Panc1 (cell line): ENCODE data around the gene AP3B1. TPM values are rescaled to one million over a fixed set of nuclear protein-coding genes. Genes with fewer than 3 reads are reported as not detected.

Experiments used
- ATAC-seq: fragments of 200-7000 bp; cut with Tn5 transposase; 2 replicates; pipeline ENCODE4 v1.9.1; 2020; ENCODE audit warnings: mild to moderate bottlenecking, moderate library complexity
- BruUV-seq: library from RNA; stranded (reverse); fragments of 400-500 nt; replicated peaks from 2 replicates; lab custom pipeline; 2021; lab: Mats Ljungman, UMichigan
- CTCF ChIA-PET: fragments of 300-600 bp; sonication (Branson Sonifier 250); formaldehyde crosslinking; loops from one replicate; lab custom pipeline; 2022; ENCODE audit warnings: antibody characterized with exemption; lab: Charles Lee
- POLR2A ChIA-PET: fragments of 300-600 bp; sonication (Branson Sonifier 250); formaldehyde crosslinking; loops from one replicate; lab custom pipeline; 2022; ENCODE audit warnings: antibody characterized with exemption; lab: Charles Lee
- DNase-seq: peaks from one replicate; pipeline ENCODE4 v3.0.0-alpha.2; 2010; ENCODE audit warnings: low read depth, low spot score
- H3K27ac ChIP-seq: 2 replicates; pipeline ENCODE4 v1.5.1; 2011; ENCODE audit warnings: mild to moderate bottlenecking, low read length, inconsistent platforms
- H3K27me3 ChIP-seq: fragments of 200-500 bp; sonication (Bioruptor generic); 2 replicates; pipeline ENCODE4 v1.6.0; 2014; ENCODE audit warnings: low read length, inconsistent platforms; ENCODE audit not compliant: control insufficient read depth, insufficient read depth
- H3K36me3 ChIP-seq: fragments of 200-500 bp; sonication (Bioruptor generic); 2 replicates; pipeline ENCODE4 v1.5.1; 2014; ENCODE audit warnings: inconsistent platforms, mild to moderate bottlenecking, low read length, moderate library complexity; ENCODE audit not compliant: control insufficient read depth, insufficient read depth
- H3K4me1 ChIP-seq: 2 replicates; pipeline ENCODE4 v1.5.1; 2011; ENCODE audit warnings: inconsistent platforms, mild to moderate bottlenecking, low read length, moderate library complexity; ENCODE audit not compliant: control insufficient read depth, insufficient read depth
- H3K4me3 ChIP-seq, 2 experiments: 2 replicates each; pipeline ENCODE4 v1.5.1; 2011 to 2012; ENCODE audit warnings: low read depth in 2 of 2, low read length in 2 of 2, mild to moderate bottlenecking in 2 of 2, inconsistent platforms in 1 of 2, moderate library complexity in 1 of 2
- H3K9me3 ChIP-seq: fragments of 200-500 bp; sonication (Bioruptor generic); 2 replicates; pipeline ENCODE4 v1.5.1; 2014; ENCODE audit warnings: low read depth, mild to moderate bottlenecking, inconsistent platforms, low read length, moderate library complexity; ENCODE audit not compliant: control insufficient read depth, insufficient read depth
- POLR2AphosphoS5 ChIP-seq: IDR thresholded peaks from 2 replicates; pipeline ENCODE4 v1.6.1; 2012; ENCODE audit warnings: mild to moderate bottlenecking, low read depth, low read length, moderate library complexity
- SIN3A ChIP-seq: IDR thresholded peaks from 2 replicates; pipeline ENCODE4 v1.6.1; 2012; ENCODE audit warnings: low read depth, mild to moderate bottlenecking, low read length, moderate library complexity, borderline replicate concordance; ENCODE audit not compliant: insufficient read depth
- TCF7L2 ChIP-seq: IDR thresholded peaks from 2 replicates; pipeline ENCODE4 v1.6.1; 2011; ENCODE audit warnings: mild to moderate bottlenecking, low read depth, low read length, inconsistent platforms
- in situ Hi-C: cut with HindIII; loops from 2 replicates; pipeline ENCODE4 v1.10.0; 2016; ENCODE audit warnings: low sequenced_read_pairs, low pct_unique_long_range_greater_than_20kb
- intact Hi-C: fragments of 100-400 bp; cut with micrococcal nuclease; formaldehyde crosslinking; loops from one replicate; pipeline ENCODE4 v1.10.0; 2022; ENCODE audit not compliant: unreplicated experiment
- total RNA-seq: library from RNA; stranded (reverse); gene quantifications from one replicate; pipeline ENCODE4 v1.2.1, GENCODE V29; 2021; ENCODE audit not compliant: unreplicated experiment
- TF ChIP-seq, protein P1 (sequence below), 2 experiments: IDR thresholded peaks; 2 replicates each; pipeline ENCODE4 v1.6.1; 2011 to 2012; ENCODE audit warnings: low read depth in 2 of 2, control low read depth in 1 of 2, low read length in 1 of 2, mild to moderate bottlenecking in 1 of 2, moderate library complexity in 1 of 2; ENCODE audit not compliant: insufficient read depth in 1 of 2
- TF ChIP-seq, protein P2 (sequence below): fragments of 450-650 bp; IDR thresholded peaks from 2 replicates; pipeline ENCODE4 v1.5.1; 2017; ENCODE audit warnings: mild to moderate bottlenecking

Gene AP3B1
- total RNA-seq, 1 experiment from 2014 or later = 55.4 TPM

DNA sequence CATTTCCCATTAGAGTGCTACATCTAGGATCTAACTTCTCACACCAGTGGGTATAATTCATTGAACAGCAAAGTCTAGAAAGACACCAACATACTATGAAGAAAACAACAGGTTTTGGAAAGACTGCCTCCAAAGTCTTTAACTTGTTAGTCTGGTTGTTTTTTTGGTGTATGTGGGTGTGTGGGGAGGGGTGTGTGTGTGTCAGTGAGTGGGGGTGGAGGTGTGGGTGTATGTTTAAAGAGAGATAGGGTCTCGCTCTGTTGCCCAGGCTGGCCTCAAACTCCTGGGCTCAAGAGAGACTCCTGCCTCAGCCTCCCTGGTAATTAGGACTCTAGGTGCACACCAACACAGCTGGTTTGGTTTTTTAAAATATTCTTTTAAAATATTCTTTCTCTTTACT is 59.7 kb downstream of the AP3B1 start:
- no peak overlapping the region for H3K4me3 ChIP-seq
- no peaks in the 10 kb centered on the region for H3K36me3 ChIP-seq
- DNase-seq (no peak), ATAC-seq (no peak)
- no TSS peak for BruUV-seq
- H3K9me3 ChIP-seq = no peaks in the 10 kb centered on the region
- in situ Hi-C loops = no loop called here
- POLR2A ChIA-PET = no interaction called here
- CTCF ChIA-PET = no interaction called here
- no peaks in the 10 kb centered on the region for H3K27me3 ChIP-seq
- intact Hi-C loops = no loop called here
- no peak overlapping the region for H3K27ac ChIP-seq
- no peaks in the 10 kb centered on the region for H3K4me1 ChIP-seq
- TF ChIP-seq, protein P1, sequence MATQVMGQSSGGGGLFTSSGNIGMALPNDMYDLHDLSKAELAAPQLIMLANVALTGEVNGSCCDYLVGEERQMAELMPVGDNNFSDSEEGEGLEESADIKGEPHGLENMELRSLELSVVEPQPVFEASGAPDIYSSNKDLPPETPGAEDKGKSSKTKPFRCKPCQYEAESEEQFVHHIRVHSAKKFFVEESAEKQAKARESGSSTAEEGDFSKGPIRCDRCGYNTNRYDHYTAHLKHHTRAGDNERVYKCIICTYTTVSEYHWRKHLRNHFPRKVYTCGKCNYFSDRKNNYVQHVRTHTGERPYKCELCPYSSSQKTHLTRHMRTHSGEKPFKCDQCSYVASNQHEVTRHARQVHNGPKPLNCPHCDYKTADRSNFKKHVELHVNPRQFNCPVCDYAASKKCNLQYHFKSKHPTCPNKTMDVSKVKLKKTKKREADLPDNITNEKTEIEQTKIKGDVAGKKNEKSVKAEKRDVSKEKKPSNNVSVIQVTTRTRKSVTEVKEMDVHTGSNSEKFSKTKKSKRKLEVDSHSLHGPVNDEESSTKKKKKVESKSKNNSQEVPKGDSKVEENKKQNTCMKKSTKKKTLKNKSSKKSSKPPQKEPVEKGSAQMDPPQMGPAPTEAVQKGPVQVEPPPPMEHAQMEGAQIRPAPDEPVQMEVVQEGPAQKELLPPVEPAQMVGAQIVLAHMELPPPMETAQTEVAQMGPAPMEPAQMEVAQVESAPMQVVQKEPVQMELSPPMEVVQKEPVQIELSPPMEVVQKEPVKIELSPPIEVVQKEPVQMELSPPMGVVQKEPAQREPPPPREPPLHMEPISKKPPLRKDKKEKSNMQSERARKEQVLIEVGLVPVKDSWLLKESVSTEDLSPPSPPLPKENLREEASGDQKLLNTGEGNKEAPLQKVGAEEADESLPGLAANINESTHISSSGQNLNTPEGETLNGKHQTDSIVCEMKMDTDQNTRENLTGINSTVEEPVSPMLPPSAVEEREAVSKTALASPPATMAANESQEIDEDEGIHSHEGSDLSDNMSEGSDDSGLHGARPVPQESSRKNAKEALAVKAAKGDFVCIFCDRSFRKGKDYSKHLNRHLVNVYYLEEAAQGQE (IDR thresholded peaks at IDR 0.05; ENCODE audit: insufficient read depth in 1 of 2, low read depth in 2 of 2, low read length in 1 of 2) = no peak
- TF ChIP-seq, protein P2, sequence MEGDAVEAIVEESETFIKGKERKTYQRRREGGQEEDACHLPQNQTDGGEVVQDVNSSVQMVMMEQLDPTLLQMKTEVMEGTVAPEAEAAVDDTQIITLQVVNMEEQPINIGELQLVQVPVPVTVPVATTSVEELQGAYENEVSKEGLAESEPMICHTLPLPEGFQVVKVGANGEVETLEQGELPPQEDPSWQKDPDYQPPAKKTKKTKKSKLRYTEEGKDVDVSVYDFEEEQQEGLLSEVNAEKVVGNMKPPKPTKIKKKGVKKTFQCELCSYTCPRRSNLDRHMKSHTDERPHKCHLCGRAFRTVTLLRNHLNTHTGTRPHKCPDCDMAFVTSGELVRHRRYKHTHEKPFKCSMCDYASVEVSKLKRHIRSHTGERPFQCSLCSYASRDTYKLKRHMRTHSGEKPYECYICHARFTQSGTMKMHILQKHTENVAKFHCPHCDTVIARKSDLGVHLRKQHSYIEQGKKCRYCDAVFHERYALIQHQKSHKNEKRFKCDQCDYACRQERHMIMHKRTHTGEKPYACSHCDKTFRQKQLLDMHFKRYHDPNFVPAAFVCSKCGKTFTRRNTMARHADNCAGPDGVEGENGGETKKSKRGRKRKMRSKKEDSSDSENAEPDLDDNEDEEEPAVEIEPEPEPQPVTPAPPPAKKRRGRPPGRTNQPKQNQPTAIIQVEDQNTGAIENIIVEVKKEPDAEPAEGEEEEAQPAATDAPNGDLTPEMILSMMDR = no peak
- TF ChIP-seq POLR2AphosphoS5 (no peak), TCF7L2 (no peak), SIN3A (no peak)

DNA sequence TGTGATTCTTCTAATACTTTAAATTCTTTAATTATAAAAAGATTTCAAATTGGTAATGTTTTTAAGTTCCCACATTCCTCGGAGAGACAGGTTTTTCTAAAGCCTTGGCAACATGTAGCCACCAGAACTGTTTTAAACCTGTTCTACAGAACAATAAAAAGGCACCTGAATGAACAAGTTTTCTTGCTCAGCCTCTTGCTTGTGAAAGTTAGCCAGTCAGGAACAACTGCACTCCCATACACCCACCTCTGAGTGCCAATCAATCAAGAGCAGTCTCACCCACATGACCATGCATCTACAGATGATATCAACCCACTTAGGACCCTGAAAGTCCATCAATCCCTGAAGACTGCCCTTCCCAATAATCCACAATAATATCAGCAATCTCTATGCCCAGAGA is 62.3 kb downstream of the AP3B1 start:
- Histone ChIP-seq H3K27ac (no peak overlapping the region), H3K36me3 (no peaks in the 10 kb centered on the region), H3K27me3 (no peaks in the 10 kb centered on the region), H3K4me1 (no peaks in the 10 kb centered on the region), H3K4me3 (no peak overlapping the region), H3K9me3 (no peaks in the 10 kb centered on the region)
- in situ Hi-C loops = no loop called here
- DNase-seq = no peak
- ChIA-PET POLR2A (no interaction called here), CTCF (no interaction called here)
- ATAC-seq = no peak
- BruUV-seq = no TSS peak
- TF ChIP-seq TCF7L2 = no peak
- TF ChIP-seq, protein P2 = no peak
- no peak for TF ChIP-seq SIN3A
- TF ChIP-seq, protein P1 (IDR thresholded peaks at IDR 0.05; ENCODE audit: insufficient read depth in 1 of 2, low read depth in 2 of 2, low read length in 1 of 2) = no peak
- TF ChIP-seq POLR2AphosphoS5 = no peak
- intact Hi-C loops = no loop called here
